IPS DF 6.9 (cell line): ENCODE data around the gene PPME1.

Experiments
- DNase-seq: peaks from one replicate; pipeline ENCODE4 v3.0.0-alpha.2; 2013; ENCODE audit warnings: low read depth, low spot score
- H3K27ac ChIP-seq: one replicate; pipeline ENCODE4 v1.5.1; 2013; ENCODE audit warnings: low read length, control low read depth
- H3K27me3 ChIP-seq: 2 replicates; pipeline ENCODE4 v1.6.1; 2013; ENCODE audit warnings: mild to moderate bottlenecking, low read length; ENCODE audit not compliant: control insufficient read depth, insufficient read depth
- H3K36me3 ChIP-seq: 2 replicates; pipeline ENCODE4 v1.6.1; 2013; ENCODE audit warnings: low read length; ENCODE audit not compliant: control insufficient read depth, insufficient read depth
- H3K4me1 ChIP-seq: 2 replicates; pipeline ENCODE4 v1.6.1; 2013; ENCODE audit warnings: low read length; ENCODE audit not compliant: control insufficient read depth, insufficient read depth
- H3K4me3 ChIP-seq: 2 replicates; pipeline ENCODE4 v1.5.1; 2013; ENCODE audit warnings: mild to moderate bottlenecking, low read length
- H3K9me3 ChIP-seq: 2 replicates; pipeline ENCODE4 v1.6.1; 2013; ENCODE audit warnings: low read length, inconsistent platforms; ENCODE audit not compliant: control insufficient read depth, insufficient read depth
- WGBS: extraction: QIAGEN DNeasy Blood & Tissue Kit; methylation state at CpG from one replicate; pipeline ENCODE4 v1.1.7; 2013; ENCODE audit warnings: mixed read lengths, missing lambda C conversion rate; ENCODE audit not compliant: insufficient read length, insufficient coverage; 5-methylcytosine and 5-hydroxymethylcytosine counted together

Gene PPME1

DNA sequence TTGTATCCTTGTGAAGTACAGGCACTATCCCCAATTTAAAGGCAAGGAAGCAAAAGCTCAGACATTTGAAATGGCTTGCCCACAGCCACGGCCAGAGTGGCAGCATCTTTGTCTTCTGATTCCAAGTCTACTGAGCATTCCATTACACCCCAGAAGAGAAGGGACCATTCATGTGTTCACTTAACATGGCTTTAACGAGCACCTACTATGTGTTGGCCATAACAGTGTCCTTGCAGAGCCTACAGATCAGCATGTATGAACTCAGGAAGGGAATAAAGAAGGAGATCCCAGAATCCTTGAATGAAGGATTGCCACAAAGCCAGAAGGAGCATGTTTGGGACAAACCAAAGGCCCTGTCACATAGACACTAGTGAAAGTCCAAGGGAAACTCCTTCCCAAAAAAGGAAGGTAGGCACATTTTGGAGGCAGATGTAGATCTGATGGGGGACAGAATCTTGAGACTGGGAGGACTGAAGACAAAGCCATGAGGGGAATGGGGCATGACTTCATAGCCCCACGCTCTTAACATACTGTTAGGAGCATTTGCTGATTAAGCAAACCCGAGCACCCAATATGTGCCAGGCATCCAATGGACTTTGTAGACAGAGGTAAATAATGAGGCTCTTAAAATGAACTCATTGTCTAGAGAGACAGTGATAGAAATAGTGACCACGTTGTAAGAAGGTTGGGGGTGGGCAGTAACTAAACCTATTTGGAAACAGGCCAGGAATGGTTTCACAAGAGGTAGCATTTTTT is 85.5 kb downstream of the PPME1 start:
- H3K4me1 ChIP-seq: no peaks in the 10 kb centered on the region
- no peak overlapping the region for H3K4me3 ChIP-seq
- H3K36me3 ChIP-seq: 0 out of 2 replicates have a peak, but pooled peaks cover 2% of the 10 kb centered on the region
- H3K27ac ChIP-seq: no peak overlapping the region
- WGBS: no CpG with 5 or more reads among the region's 5 CpGs
- H3K9me3 ChIP-seq: 0 out of 2 replicates have a peak, but pooled peaks cover 1% of the 10 kb centered on the region
- no peaks in the 10 kb centered on the region for H3K27me3 ChIP-seq
- DNase-seq: no peak

- H3K27me3 ChIP-seq: no peaks in the 10 kb centered on the region
- H3K4me1 ChIP-seq: no peaks in the 10 kb centered on the region
- H3K9me3 ChIP-seq: 0 out of 2 replicates have a peak, but pooled peaks cover 1% of the 10 kb centered on the region
- 0 out of 2 replicates have a peak, but pooled peaks cover 2% of the 10 kb centered on the region for H3K36me3 ChIP-seq
- DNase-seq: no peak
- WGBS: no CpG with 5 or more reads among the region's 4 CpGs
- H3K4me3 ChIP-seq: no peak overlapping the region
- H3K27ac ChIP-seq: no peak overlapping the region
These were observed 87.0 kb downstream of the PPME1 start for GRCh38 chr11:74257959-74258553.

- WGBS: no CpG with 5 or more reads among the region's 2 CpGs
- no peak overlapping the region for H3K27ac ChIP-seq
- DNase-seq: no peak
- H3K36me3 ChIP-seq: 0 out of 2 replicates have a peak, but pooled peaks cover 2% of the 10 kb centered on the region
- no peak overlapping the region for H3K4me3 ChIP-seq
- 0 out of 2 replicates have a peak, but pooled peaks cover 1% of the 10 kb centered on the region for H3K9me3 ChIP-seq
- no peaks in the 10 kb centered on the region for H3K4me1 ChIP-seq
- H3K27me3 ChIP-seq: no peaks in the 10 kb centered on the region
These were observed 91.6 kb downstream of the PPME1 start for GRCh38 chr11:74262725-74263124.

DNA sequence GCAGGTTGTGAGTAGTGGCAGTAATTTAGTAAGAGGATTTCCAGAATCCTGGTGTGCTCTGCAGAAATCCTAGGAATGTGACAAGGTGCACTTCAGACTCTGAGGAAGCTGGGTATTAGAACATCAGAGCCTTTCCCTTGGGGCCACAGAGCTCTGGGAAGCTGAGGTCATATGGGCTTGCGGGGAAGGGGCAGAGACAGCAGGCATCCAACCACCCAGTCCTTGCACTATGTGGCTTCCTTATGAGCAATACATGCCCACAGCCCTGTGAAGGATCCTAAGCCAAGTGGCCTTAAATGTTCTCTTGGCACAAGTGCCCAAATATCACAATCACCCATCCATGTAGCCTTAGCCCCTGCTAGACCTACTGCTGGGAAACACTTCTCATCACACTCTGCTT is 94.2 kb downstream of the PPME1 start:
- no peak overlapping the region for H3K4me3 ChIP-seq
- 0 out of 2 replicates have a peak, but pooled peaks cover 1% of the 10 kb centered on the region for H3K9me3 ChIP-seq
- no peak overlapping the region for H3K27ac ChIP-seq
- H3K4me1 ChIP-seq: no peaks in the 10 kb centered on the region
- no peaks in the 10 kb centered on the region for H3K27me3 ChIP-seq
- 0 out of 2 replicates have a peak, but pooled peaks cover 2% of the 10 kb centered on the region for H3K36me3 ChIP-seq
- WGBS: no CpG with 5 or more reads among the region's 1 CpG
- DNase-seq: no peak

GRCh38 chr11:74267014-74267413 is 95.9 kb downstream of the PPME1 start:
- H3K4me1 ChIP-seq: no peaks in the 10 kb centered on the region
- H3K4me3 ChIP-seq: no peak overlapping the region
- no CpG with 5 or more reads among the region's 6 CpGs for WGBS
- no peak overlapping the region for H3K27ac ChIP-seq
- no peaks in the 10 kb centered on the region for H3K36me3 ChIP-seq
- no peaks in the 10 kb centered on the region for H3K27me3 ChIP-seq
- H3K9me3 ChIP-seq: no peaks in the 10 kb centered on the region
- DNase-seq: no peak

GRCh38 chr11:74268456-74268855 is 97.4 kb downstream of the PPME1 start:
- WGBS: no CpG with 5 or more reads among the region's 4 CpGs
- H3K4me3 ChIP-seq: no peak overlapping the region
- no peaks in the 10 kb centered on the region for H3K27me3 ChIP-seq
- DNase-seq: no peak
- no peaks in the 10 kb centered on the region for H3K9me3 ChIP-seq
- no peak overlapping the region for H3K27ac ChIP-seq
- H3K4me1 ChIP-seq: no peaks in the 10 kb centered on the region
- H3K36me3 ChIP-seq: no peaks in the 10 kb centered on the region

- H3K4me1 ChIP-seq: no peaks in the 10 kb centered on the region
- no peak for DNase-seq
- H3K27me3 ChIP-seq: no peaks in the 10 kb centered on the region
- H3K27ac ChIP-seq: no peak overlapping the region
- WGBS: no CpG with 5 or more reads among the region's 11 CpGs
- H3K9me3 ChIP-seq: no peaks in the 10 kb centered on the region
- H3K36me3 ChIP-seq: no peaks in the 10 kb centered on the region
- no peak overlapping the region for H3K4me3 ChIP-seq
These were observed 98.2 kb downstream of the PPME1 start for GRCh38 chr11:74269161-74269811.

DNA sequence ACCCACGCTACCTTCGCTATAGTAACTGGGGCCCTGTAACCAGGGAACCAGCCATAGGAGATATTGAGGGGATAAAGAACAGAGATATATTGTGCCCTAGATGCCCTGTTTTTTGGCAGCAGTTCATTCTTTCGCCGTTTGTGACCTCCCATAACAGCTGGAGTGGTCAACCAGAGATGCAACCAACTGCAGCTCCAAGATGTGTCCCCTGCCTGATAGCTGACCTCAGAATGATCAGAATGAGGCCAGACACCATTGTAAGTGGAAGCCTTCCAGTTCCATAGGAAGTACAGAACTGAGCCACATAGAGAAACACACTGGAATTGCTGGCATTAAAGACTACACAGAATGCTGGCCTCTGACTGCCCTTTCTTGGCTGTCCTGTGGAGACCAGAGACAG is 101.2 kb downstream of the PPME1 start:
- no CpG with 5 or more reads among the region's 4 CpGs for WGBS
- Histone ChIP-seq H3K36me3 (no peaks in the 10 kb centered on the region), H3K9me3 (no peaks in the 10 kb centered on the region)

GRCh38 chr11:74276581-74276980 is 105.5 kb downstream of the PPME1 start:
- Histone ChIP-seq H3K27ac (no peak overlapping the region), H3K4me1 (no peaks in the 10 kb centered on the region), H3K4me3 (no peak overlapping the region), H3K36me3 (no peaks in the 10 kb centered on the region), H3K9me3 (no peaks in the 10 kb centered on the region), H3K27me3 (no peaks in the 10 kb centered on the region)
- WGBS: no CpG with 5 or more reads among the region's 2 CpGs
- no peak for DNase-seq

More for the DNA sequence above, 101.2 kb downstream of the PPME1 start:
- DNase-seq: no peak
- no peaks in the 10 kb centered on the region for H3K4me1 ChIP-seq
- H3K27me3 ChIP-seq: no peaks in the 10 kb centered on the region
- no peak overlapping the region for H3K27ac ChIP-seq
- H3K4me3 ChIP-seq: no peak overlapping the region

DNA sequence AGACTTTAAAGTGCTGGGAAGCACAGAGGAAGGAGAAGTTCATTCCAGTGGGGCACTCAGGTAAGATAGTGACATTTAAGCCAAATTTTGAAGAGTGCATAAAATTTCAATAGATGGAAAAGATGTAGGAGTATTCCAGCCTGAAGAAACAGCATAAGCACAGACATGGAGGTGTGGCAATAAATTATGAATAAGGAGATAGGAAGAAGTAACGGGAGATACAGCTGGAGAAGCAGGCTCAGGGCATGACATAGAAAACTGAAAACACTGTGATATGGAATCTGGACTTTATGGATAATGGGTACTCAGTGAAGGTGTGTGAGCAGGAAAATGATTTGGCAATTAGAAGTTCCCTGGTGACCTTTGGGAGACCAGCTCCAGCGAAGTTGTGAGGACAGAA is 107.0 kb downstream of the PPME1 start:
- DNase-seq: no peak
- no peaks in the 10 kb centered on the region for H3K27me3 ChIP-seq
- H3K9me3 ChIP-seq: no peaks in the 10 kb centered on the region
- no peak overlapping the region for H3K27ac ChIP-seq
- H3K4me3 ChIP-seq: no peak overlapping the region
- no CpG with 5 or more reads among the region's 2 CpGs for WGBS
- H3K36me3 ChIP-seq: no peaks in the 10 kb centered on the region
- no peaks in the 10 kb centered on the region for H3K4me1 ChIP-seq
